Endothelial cell (in vitro differentiated cells): ENCODE data around the gene ZNF521. TPM values are rescaled to one million over a fixed set of nuclear protein-coding genes. Genes with fewer than 3 reads are reported as not detected.

Source experiments
- DNase-seq: peaks from one replicate; pipeline ENCODE4 v3.0.0; 2021; ENCODE audit warnings: low spot score
- H3K27ac Mint-ChIP-seq: one replicate; pipeline ENCODE4 v1.8.0; 2021; ENCODE audit warnings: mixed read lengths, inconsistent platforms; ENCODE audit not compliant: unreplicated experiment
- H3K27me3 Mint-ChIP-seq: one replicate; pipeline ENCODE4 v1.8.0; 2021; ENCODE audit warnings: mild to moderate bottlenecking, moderate library complexity, mixed read lengths, inconsistent platforms; ENCODE audit not compliant: unreplicated experiment
- H3K36me3 Mint-ChIP-seq: one replicate; pipeline ENCODE4 v1.8.0; 2021; ENCODE audit warnings: mild to moderate bottlenecking, low read depth, mixed read lengths, inconsistent platforms; ENCODE audit not compliant: unreplicated experiment
- H3K4me1 Mint-ChIP-seq: one replicate; pipeline ENCODE4 v1.8.0; 2021; ENCODE audit warnings: mild to moderate bottlenecking, mixed read lengths, inconsistent platforms; ENCODE audit not compliant: unreplicated experiment
- H3K4me3 Mint-ChIP-seq: one replicate; pipeline ENCODE4 v1.8.0; 2021; ENCODE audit warnings: mild to moderate bottlenecking, mixed read lengths, inconsistent platforms; ENCODE audit not compliant: unreplicated experiment
- H3K9me3 Mint-ChIP-seq: one replicate; pipeline ENCODE4 v1.8.0; 2021; ENCODE audit warnings: mixed read lengths, inconsistent platforms; ENCODE audit not compliant: unreplicated experiment
- total RNA-seq: library from RNA; stranded (reverse); fragmentation: NEBNext Ultra II Directional; extraction: Animal tissue kit (Norgen Biotek cat#: 25700); gene quantifications from one replicate; pipeline ENCODE4 v1.2.1, GENCODE V29; 2021; ENCODE audit not compliant: unreplicated experiment
- TF ChIP-seq, protein P1 (sequence below): fragments of 200-600 bp; sonication (generic); IDR thresholded peaks from one replicate; pipeline ENCODE4 v1.5.0; 2021; ENCODE audit warnings: antibody characterized with exemption; ENCODE audit not compliant: unreplicated experiment

Gene ZNF521
- total RNA-seq, 1 donor from 2014 or later = 238 TPM

GRCh38 chr18:25365242-25365641 is 13.3 kb upstream of the ZNF521 start:
- DNase-seq = no peak
- H3K4me1 Mint-ChIP-seq = peaks cover 7% of the 10 kb centered on the region
- no peaks in the 10 kb centered on the region for H3K9me3 Mint-ChIP-seq
- no peak overlapping the region for H3K27ac Mint-ChIP-seq
- H3K27me3 Mint-ChIP-seq = peaks cover 1% of the 10 kb centered on the region
- H3K4me3 Mint-ChIP-seq = no peak overlapping the region
- TF ChIP-seq, protein P1, sequence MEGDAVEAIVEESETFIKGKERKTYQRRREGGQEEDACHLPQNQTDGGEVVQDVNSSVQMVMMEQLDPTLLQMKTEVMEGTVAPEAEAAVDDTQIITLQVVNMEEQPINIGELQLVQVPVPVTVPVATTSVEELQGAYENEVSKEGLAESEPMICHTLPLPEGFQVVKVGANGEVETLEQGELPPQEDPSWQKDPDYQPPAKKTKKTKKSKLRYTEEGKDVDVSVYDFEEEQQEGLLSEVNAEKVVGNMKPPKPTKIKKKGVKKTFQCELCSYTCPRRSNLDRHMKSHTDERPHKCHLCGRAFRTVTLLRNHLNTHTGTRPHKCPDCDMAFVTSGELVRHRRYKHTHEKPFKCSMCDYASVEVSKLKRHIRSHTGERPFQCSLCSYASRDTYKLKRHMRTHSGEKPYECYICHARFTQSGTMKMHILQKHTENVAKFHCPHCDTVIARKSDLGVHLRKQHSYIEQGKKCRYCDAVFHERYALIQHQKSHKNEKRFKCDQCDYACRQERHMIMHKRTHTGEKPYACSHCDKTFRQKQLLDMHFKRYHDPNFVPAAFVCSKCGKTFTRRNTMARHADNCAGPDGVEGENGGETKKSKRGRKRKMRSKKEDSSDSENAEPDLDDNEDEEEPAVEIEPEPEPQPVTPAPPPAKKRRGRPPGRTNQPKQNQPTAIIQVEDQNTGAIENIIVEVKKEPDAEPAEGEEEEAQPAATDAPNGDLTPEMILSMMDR = no peak
- H3K36me3 Mint-ChIP-seq = no peaks in the 10 kb centered on the region

GRCh38 chr18:25364732-25365131 is 12.8 kb upstream of the ZNF521 start:
- H3K4me3 Mint-ChIP-seq = no peak overlapping the region
- no peak for DNase-seq
- TF ChIP-seq, protein P1 = no peak
- peaks cover 4% of the 10 kb centered on the region for H3K4me1 Mint-ChIP-seq
- no peaks in the 10 kb centered on the region for H3K9me3 Mint-ChIP-seq
- no peak overlapping the region for H3K27ac Mint-ChIP-seq
- peaks cover 1% of the 10 kb centered on the region for H3K27me3 Mint-ChIP-seq
- no peaks in the 10 kb centered on the region for H3K36me3 Mint-ChIP-seq

GRCh38 chr18:25360301-25360899 is 8.4 kb upstream of the ZNF521 start:
- H3K27ac Mint-ChIP-seq = no peak overlapping the region
- H3K9me3 Mint-ChIP-seq = no peaks in the 10 kb centered on the region
- H3K27me3 Mint-ChIP-seq = peaks cover 1% of the 10 kb centered on the region
- H3K4me3 Mint-ChIP-seq = no peak overlapping the region
- TF ChIP-seq, protein P1 = no peak
- H3K4me1 Mint-ChIP-seq = peaks cover 4% of the 10 kb centered on the region
- DNase-seq = no peak
- H3K36me3 Mint-ChIP-seq = no peaks in the 10 kb centered on the region

DNA sequence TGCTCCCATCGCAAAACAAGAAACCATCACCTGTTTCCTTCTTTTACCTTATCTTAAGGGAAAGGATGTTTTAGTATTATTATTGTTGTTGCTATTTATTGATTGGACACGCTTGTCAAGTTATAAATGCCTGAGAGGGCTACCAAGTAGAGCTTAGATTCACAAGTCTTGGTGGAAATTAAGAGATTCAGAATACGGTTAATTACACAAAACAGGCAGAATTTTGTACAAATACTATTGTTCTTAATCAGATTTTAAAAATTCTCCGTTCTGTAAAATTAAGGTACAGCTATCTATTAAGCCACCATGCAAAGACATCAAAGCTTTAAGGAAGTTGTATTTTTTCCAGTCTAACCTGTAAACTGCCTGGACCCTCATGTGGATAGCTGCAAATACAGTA is 1.1 kb upstream of the ZNF521 start:
- Mint-ChIP-seq H3K4me3 (peak overlapping the region; percentile 90), H3K27ac (peak overlapping the region; percentile 75), H3K36me3 (peaks cover 15% of the 10 kb centered on the region), H3K4me1 (peaks cover 16% of the 10 kb centered on the region), H3K27me3 (peaks cover 10% of the 10 kb centered on the region), H3K9me3 (no peaks in the 10 kb centered on the region)
- TF ChIP-seq, protein P1 = no peak
- no peak for DNase-seq

DNA sequence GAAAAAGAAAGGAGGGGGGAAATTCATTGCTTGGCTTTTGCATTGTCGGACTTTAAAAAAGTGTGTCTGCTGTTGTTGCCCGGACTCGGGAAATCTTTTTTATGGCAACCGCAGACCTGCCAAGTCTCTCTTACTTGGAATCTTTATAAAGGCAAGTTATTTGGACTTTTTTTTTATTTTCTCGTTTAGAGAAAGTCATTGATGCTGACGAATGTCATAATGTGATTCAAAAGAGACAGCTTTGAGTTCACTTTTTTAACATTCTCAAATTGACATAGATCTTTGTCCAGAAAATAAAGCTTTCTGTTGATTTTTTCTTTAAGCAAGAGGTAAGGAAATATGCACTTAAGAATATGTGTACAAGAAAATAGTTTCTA is 651 bp upstream of the ZNF521 start:
- H3K27me3 Mint-ChIP-seq = peaks cover 10% of the 10 kb centered on the region
- peaks cover 20% of the 10 kb centered on the region for H3K4me1 Mint-ChIP-seq
- peak overlapping the region; percentile 90 for H3K4me3 Mint-ChIP-seq
- TF ChIP-seq, protein P1 = peak; percentile 9
- H3K27ac Mint-ChIP-seq = peak overlapping the region; percentile 75
- H3K9me3 Mint-ChIP-seq = no peaks in the 10 kb centered on the region
- H3K36me3 Mint-ChIP-seq = peaks cover 15% of the 10 kb centered on the region
- no peak for DNase-seq
